ENCODE measurements around the gene C2CD4D.

Gene C2CD4D

DNA sequence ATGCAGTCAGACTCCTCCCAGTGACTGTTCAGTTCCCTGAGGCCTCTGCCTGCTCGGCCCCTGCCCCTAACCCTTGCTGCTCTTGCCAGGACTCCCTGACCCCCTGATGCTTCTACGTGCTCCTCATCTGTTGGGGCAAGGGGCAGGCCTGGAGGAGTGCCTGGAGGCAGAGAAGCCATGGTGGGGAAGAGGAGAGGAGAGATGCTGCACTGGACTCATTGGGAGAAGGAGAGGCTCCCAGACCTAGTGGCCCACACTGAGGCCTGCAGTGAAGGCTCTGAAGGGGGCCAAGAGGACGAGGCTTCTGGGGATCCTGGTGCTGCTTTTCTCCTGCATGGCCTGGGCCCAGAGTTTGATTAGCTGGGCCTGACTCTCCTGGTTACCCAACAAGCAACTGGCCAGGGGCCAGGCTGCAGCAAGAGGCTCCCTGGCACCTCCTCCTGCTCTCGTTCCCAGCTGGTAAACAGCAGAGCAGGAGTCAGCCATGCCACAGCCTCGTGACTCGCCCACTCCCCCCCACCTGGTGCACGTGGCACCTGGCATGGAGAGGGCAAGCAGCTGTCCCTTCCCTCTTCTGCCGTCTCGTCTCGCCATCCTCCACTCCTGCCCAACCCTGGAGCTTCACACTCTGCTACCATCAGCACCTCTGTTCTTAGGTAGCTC, 7.2 kb downstream of the C2CD4D start:
- H3K27ac ChIP-seq: no peak overlapping the region
- TF ChIP-seq, protein P1, sequence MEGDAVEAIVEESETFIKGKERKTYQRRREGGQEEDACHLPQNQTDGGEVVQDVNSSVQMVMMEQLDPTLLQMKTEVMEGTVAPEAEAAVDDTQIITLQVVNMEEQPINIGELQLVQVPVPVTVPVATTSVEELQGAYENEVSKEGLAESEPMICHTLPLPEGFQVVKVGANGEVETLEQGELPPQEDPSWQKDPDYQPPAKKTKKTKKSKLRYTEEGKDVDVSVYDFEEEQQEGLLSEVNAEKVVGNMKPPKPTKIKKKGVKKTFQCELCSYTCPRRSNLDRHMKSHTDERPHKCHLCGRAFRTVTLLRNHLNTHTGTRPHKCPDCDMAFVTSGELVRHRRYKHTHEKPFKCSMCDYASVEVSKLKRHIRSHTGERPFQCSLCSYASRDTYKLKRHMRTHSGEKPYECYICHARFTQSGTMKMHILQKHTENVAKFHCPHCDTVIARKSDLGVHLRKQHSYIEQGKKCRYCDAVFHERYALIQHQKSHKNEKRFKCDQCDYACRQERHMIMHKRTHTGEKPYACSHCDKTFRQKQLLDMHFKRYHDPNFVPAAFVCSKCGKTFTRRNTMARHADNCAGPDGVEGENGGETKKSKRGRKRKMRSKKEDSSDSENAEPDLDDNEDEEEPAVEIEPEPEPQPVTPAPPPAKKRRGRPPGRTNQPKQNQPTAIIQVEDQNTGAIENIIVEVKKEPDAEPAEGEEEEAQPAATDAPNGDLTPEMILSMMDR (IDR thresholded peaks at IDR 0.05): no peak
- DNase-seq (ENCODE audit: low spot score): no peak
- no peak overlapping the region for H3K4me3 ChIP-seq

DNA sequence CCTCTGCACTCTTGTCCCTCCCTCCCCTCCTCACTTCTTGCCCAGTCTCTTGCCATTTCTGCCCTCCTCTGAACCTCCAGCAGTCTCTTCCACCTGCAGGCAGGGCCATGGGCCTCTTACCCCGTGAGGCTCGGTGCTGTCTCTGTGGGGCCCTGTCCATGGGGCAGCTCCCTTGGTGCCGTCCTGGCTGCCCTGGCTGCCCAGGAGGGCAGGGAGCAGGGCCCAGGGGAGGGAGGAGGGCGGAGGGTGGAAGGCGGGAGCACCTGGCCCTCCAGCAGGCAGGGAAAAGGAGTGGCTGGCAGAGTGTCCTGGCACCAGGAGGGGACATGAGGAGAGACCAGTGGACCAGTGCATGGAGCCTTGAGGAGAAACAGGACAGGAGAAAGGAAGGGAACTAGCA, 8.0 kb downstream of the C2CD4D start, which contains the start of gene RORC:
Gene RORC (minus strand): TSS at position 198 of the 400 bp plus-strand sequence. CDS start 38 bp downstream, at position 160.
- Histone ChIP-seq H3K27ac (no peak within 1 kb of the TSS), H3K4me3 (no peak within 1 kb of the TSS)
- no peak for DNase-seq (ENCODE audit: low spot score)
- TF ChIP-seq, protein P1 (IDR thresholded peaks at IDR 0.05): no peak

DNA sequence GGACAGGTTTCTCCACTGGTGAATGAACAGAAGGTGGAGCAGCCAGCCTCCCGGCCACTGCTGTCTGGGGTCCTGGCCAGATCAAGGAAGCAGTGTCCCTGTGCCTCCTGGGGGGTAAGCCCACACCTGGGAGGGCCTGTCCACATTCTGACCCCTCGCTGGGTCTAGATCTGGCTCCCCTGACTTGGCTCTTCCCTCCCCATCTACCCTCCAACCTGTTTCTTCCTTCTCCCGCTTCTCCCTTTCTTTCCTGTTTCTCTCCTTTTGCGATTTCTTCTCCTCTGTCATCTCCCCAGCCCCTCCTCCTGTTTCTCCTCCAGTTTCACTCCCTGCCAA, 8.4 kb downstream of the C2CD4D start:
- Histone ChIP-seq H3K4me3 (no peak overlapping the region), H3K27ac (no peak overlapping the region)
- TF ChIP-seq, protein P1 (IDR thresholded peaks at IDR 0.05): no peak
- DNase-seq (ENCODE audit: low spot score): no peak

DNA sequence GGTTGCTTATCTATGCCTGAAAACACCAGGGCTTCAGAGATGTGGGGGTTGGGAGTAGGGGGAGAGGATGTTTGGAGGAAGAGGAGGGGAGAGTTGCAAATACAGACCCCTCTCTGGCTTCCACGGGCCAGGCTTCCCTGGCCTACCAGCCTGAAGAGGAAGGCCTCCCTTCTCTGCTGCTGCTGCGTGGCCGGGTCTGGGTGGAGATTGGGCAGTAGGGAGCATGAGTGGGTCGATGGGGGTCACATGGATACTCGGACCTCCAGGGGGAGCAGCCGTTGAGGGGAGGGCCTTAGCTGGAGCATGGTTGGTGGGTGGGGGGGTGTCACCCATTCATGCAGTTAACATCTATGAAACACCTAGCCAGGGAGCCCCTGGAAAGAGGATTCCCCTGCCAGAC, 9.6 kb downstream of the C2CD4D start:
- no peak overlapping the region for H3K27ac ChIP-seq
- TF ChIP-seq, protein P1 (IDR thresholded peaks at IDR 0.05): no peak
- no peak overlapping the region for H3K4me3 ChIP-seq
- DNase-seq (ENCODE audit: low spot score): no peak

DNA sequence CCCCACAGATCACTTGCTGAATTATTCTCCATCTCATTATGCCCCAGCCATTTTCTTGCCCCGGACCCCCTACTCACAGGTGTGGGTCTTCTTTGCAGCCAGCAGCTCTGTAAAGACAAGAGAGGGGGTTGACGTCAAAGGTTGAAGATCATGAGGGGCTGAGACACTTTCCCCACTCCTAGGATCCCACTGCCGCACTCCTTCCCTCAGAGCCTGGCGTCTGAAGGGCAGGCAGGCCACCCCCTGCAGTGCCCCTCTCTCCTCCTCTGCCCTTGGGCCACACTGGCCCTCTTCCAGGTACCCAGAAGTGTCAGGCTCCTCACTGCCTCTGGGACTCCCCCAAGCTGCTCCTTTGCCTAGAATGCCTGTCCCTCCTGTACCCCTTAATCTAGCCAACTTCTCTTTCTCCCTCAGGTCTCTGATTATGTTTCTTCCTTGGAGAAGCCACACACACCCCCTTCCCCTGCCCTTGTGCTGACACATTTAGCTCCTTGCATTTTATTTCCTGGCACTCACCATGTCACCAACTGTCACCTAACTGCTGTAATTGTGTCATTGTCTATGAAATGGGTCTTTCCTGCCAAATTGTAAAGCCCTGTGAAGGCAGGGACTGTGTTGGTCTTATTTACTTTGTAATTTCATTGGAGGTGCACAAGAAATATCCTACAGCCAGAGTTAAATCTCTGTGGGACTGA, 10.1 kb downstream of the C2CD4D start:
- no peak overlapping the region for H3K4me3 ChIP-seq
- H3K27ac ChIP-seq: no peak overlapping the region

DNA sequence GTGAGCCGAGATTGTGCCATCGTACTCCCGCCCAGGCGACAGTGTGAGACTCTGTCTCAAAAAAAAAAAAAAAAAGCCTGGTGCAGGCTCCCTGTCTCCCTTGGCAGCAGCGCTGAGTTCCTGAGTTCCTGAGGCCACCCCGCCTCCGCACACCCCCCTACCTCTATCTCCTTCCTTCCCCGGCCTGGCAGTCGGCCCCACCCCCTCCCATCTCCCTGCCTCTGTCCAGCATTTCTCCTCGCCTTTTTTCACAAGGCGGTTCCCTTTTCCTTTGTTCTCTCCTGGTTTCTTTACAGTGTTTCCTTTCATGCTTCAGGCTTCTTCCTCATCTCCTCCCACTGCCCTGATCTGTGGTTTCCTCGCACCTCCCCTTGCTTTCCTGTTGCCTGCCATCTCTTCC, 10.7 kb downstream of the C2CD4D start:
- DNase-seq (ENCODE audit: low spot score): no peak
- Histone ChIP-seq H3K27ac (no peak overlapping the region), H3K4me3 (no peak overlapping the region)
- TF ChIP-seq, protein P1 (IDR thresholded peaks at IDR 0.05): no peak

More for the DNA sequence above, 10.1 kb downstream of the C2CD4D start:
- TF ChIP-seq, protein P1 (IDR thresholded peaks at IDR 0.05): no peak
- DNase-seq (ENCODE audit: low spot score): no peak

DNA sequence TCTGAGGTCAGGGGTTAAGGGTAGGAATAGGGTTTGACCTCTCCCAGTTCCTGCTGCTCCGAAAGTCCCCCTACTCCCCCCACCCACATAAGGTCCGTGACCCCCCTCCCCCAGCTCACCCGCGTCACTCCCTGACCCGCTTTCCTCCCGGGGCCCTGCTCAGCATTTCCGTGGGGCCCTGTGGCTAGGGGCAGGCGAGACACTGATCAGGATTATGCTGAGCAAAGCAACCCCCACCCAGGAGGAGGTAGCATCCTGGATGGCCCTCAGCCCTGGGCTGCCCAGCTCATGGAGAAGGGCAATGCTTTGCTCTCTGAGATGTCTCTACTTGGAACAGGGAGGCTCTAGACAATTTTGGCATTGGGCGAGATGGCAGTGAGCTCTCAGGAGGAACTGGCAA, 11.8 kb downstream of the C2CD4D start:
- DNase-seq (ENCODE audit: low spot score): no peak
- TF ChIP-seq, protein P1 (IDR thresholded peaks at IDR 0.05): no peak
- no peak overlapping the region for H3K4me3 ChIP-seq
- no peak overlapping the region for H3K27ac ChIP-seq

Measured in coronary artery (tissue), 2 donors.